HepG2 (cell line): Measurements from ENCODE around the gene SDK1. TPM values are rescaled to one million over a fixed set of nuclear protein-coding genes. Genes with fewer than 3 reads are reported as not detected.
"Not testable (repeated sequence)": the region's sequence is repeated elsewhere in the genome, so short reads cannot be mapped to it uniquely, and the experiment has no call there.

ENCODE experiments used
- ATAC-seq: fragments of 200-7000 bp; cut with Tn5 transposase; 3 replicates; pipeline ENCODE4 v1.9.1; 2020; ENCODE audit warnings: mild to moderate bottlenecking, moderate library complexity
- BruUV-seq: library from RNA; stranded (reverse); fragments of 400-500 nt; replicated peaks from 2 replicates; lab custom pipeline; 2021; lab: Mats Ljungman, UMichigan
- CTCF ChIA-PET: fragments of 300-600 bp; formaldehyde crosslinking; extraction: SDS; loops from one replicate; lab custom pipeline; 2021; ENCODE audit warnings: low total read pairs, inconsistent platforms, low intra/inter-chr PET ratio; lab: Yijun Ruan, JAX
- POLR2A ChIA-PET: fragments of 350-600 bp; sonication (Branson Sonifier 250); formaldehyde crosslinking; loops from one replicate; lab custom pipeline; 2020; ENCODE audit warnings: antibody characterized with exemption, inconsistent platforms; lab: Yijun Ruan, JAX
- DNase-seq: peaks from one replicate; pipeline ENCODE4 v3.0.0-alpha.2; 2015; ENCODE audit warnings: low spot score
- FAIRE-seq: peaks from 3 replicates; lab custom pipeline; 2011; peaks lifted over from hg19 to GRCh38; lab: Jason Lieb, UNC
- H2AFZ ChIP-seq: one replicate; pipeline ENCODE4 v1.6.1; 2011; ENCODE audit warnings: low read length, inconsistent platforms
- H3K27ac ChIP-seq: fragments of 300-600 bp; 3 replicates; pipeline ENCODE4 v1.8.0; 2011; ENCODE audit warnings: mixed run types, mild to moderate bottlenecking, mixed read lengths, low read length, inconsistent platforms; ENCODE audit not compliant: insufficient read depth; ENCODE audit errors: extremely low read length
- H3K27me3 ChIP-seq, 2 experiments: fragments of 200-600 bp in 1 of 2; 2 replicates in 1 of 2; 3 replicates in 1 of 2; pipeline versions ENCODE4 v1.6.0 to v1.8.0; 2011; ENCODE audit warnings: low read length in 2 of 2, mild to moderate bottlenecking in 2 of 2, moderate library complexity in 2 of 2, inconsistent platforms in 1 of 2; ENCODE audit not compliant: insufficient read depth in 2 of 2, control insufficient read depth in 1 of 2
- H3K36me3 ChIP-seq, 2 experiments: fragments of 200-600 bp in 1 of 2; replicated peaks in 1 of 2; 2 replicates in 1 of 2; 3 replicates in 1 of 2; pipeline versions ENCODE4 v1.5.1 to v1.8.0; 2011; ENCODE audit warnings: low read length in 2 of 2, inconsistent platforms in 1 of 2; ENCODE audit not compliant: insufficient read depth in 2 of 2, control insufficient read depth in 1 of 2
- H3K4me1 ChIP-seq: 2 replicates; pipeline ENCODE4 v1.5.1; 2012; ENCODE audit warnings: low read length, inconsistent platforms; ENCODE audit not compliant: insufficient read depth
- H3K4me2 ChIP-seq: 2 replicates; pipeline ENCODE4 v1.6.0; 2011; ENCODE audit warnings: low read depth, low read length, inconsistent platforms
- H3K4me3 ChIP-seq, 3 experiments: fragments of 200-600 bp in 1 of 3; sonication (generic), shearing (Covaris generic) in 1 of 3; replicated peaks in 1 of 3; 2 replicates each; pipeline ENCODE4 v1.5.1; 2011 to 2016; ENCODE audit warnings: low read length in 3 of 3, inconsistent platforms in 2 of 3, low read depth in 2 of 3, mild to moderate bottlenecking in 2 of 3, control low read depth in 1 of 3, mixed read lengths in 1 of 3; ENCODE audit not compliant: insufficient read depth in 1 of 3
- H3K79me2 ChIP-seq: one replicate; pipeline ENCODE4 v1.6.1; 2011; ENCODE audit warnings: low read length, inconsistent platforms; ENCODE audit not compliant: insufficient read depth
- H3K9ac ChIP-seq: 2 replicates; pipeline ENCODE4 v1.6.0; 2011; ENCODE audit warnings: mild to moderate bottlenecking, low read depth, low read length, inconsistent platforms; ENCODE audit not compliant: insufficient read depth
- H3K9me3 ChIP-seq: 2 replicates; pipeline ENCODE4 v1.5.1; 2012; ENCODE audit warnings: mild to moderate bottlenecking, low read length
- H4K20me1 ChIP-seq: 2 replicates; pipeline ENCODE4 v1.6.0; 2011; ENCODE audit warnings: inconsistent platforms, mild to moderate bottlenecking, low read length, moderate library complexity; ENCODE audit not compliant: insufficient read depth
- ARID2 ChIP-seq: sonication (generic); formaldehyde crosslinking; IDR thresholded peaks from 2 replicates; pipeline ENCODE4 v1.8.1; 2022; ENCODE audit warnings: mild to moderate bottlenecking, missing genetic modification reagents, borderline replicate concordance
- DR1 ChIP-seq: sonication (generic); formaldehyde crosslinking; IDR thresholded peaks from 2 replicates; pipeline ENCODE4 v1.8.0; 2021; ENCODE audit warnings: mild to moderate bottlenecking, missing genetic modification reagents, inconsistent platforms
- HNRNPK ChIP-seq: fragments of 200-400 bp; formaldehyde crosslinking; IDR thresholded peaks from 2 replicates; pipeline ENCODE4 v1.6.1; 2018; ENCODE audit warnings: low read length, low read depth, moderate library complexity, mild to moderate bottlenecking; ENCODE audit not compliant: poor library complexity, severe bottlenecking
- SIN3A ChIP-seq: IDR thresholded peaks from 2 replicates; pipeline ENCODE4 v1.6.1; 2011; ENCODE audit warnings: low read depth, mild to moderate bottlenecking, control low read depth, low read length, borderline replicate concordance
- ZBTB20 ChIP-seq: sonication (generic); formaldehyde crosslinking; IDR thresholded peaks from 2 replicates; pipeline ENCODE4 v1.8.1; 2023; ENCODE audit warnings: missing genetic modification reagents, low read depth, mild to moderate bottlenecking, borderline replicate concordance
- ZFP82 ChIP-seq: sonication (generic); formaldehyde crosslinking; IDR thresholded peaks from 2 replicates; pipeline ENCODE4 v1.5.1; 2020; ENCODE audit warnings: mild to moderate bottlenecking, missing genetic modification reagents, borderline replicate concordance
- ZNF33A ChIP-seq: sonication (generic); formaldehyde crosslinking; IDR thresholded peaks from 2 replicates; pipeline ENCODE4 v1.5.1; 2020; ENCODE audit warnings: missing genetic modification reagents, mild to moderate bottlenecking, moderate library complexity, borderline replicate concordance
- ZNF737 ChIP-seq: sonication (generic); formaldehyde crosslinking; IDR thresholded peaks from 2 replicates; pipeline ENCODE4 v1.5.0; 2020; ENCODE audit warnings: missing genetic modification reagents, mild to moderate bottlenecking, borderline replicate concordance
- ZNF781 ChIP-seq: sonication (generic); formaldehyde crosslinking; IDR thresholded peaks from 2 replicates; pipeline ENCODE4 v1.5.1; 2020; ENCODE audit warnings: borderline replicate concordance, mild to moderate bottlenecking, missing genetic modification reagents; ENCODE audit errors: not compliant biosample characterization
- ZSCAN29 ChIP-seq: sonication (generic); formaldehyde crosslinking; conservative IDR thresholded peaks from 2 replicates; pipeline ENCODE4 v1.4.0; 2020; ENCODE audit warnings: mild to moderate bottlenecking, missing genetic modification reagents
- WGBS: methylation state at CpG from one replicate; pipeline ENCODE4 v1.1.6; 2017; ENCODE audit warnings: low lambda C conversion rate; 5-methylcytosine and 5-hydroxymethylcytosine counted together
- in situ Hi-C: cut with HindIII; loops from 2 replicates; pipeline ENCODE4 v1.10.0; 2017; ENCODE audit warnings: low pct_unique_long_range_greater_than_20kb; ENCODE audit not compliant: extremely low pct_ligation_motif_present
- intact Hi-C: fragments of 100-400 bp; cut with micrococcal nuclease; formaldehyde crosslinking; loops from one replicate; pipeline ENCODE4 v1.10.0; 2022; ENCODE audit not compliant: unreplicated experiment
- polyA plus RNA-seq, 8 experiments: library from polyadenylated mRNA; depleted of rRNA in 3 of 8; stranded (reverse) in 7 of 8; unstranded in 1 of 8; fragments of >200 nt; fragmentation: Illumina TruSeq in 4 of 8; extraction: Trizol in 4 of 8; gene quantifications; 2 replicates each; pipeline versions ENCODE4 v1.2.1 to v1.2.3, GENCODE V29; 2011 to 2016; ENCODE audit warnings: low read depth in 4 of 8, missing spikeins in 1 of 8, mixed read lengths in 1 of 8; ENCODE audit not compliant: insufficient read depth in 1 of 8
- total RNA-seq, 5 experiments: library from RNA; depleted of rRNA; stranded (reverse); fragments of >200 nt; fragmentation: Illumina TruSeq; extraction: Trizol; gene quantifications; 2 replicates each; pipeline ENCODE4 v1.2.3, GENCODE V29; 2016; ENCODE audit warnings: low read depth in 1 of 5
- TF ChIP-seq, protein P1 (sequence below): sonication (generic); formaldehyde crosslinking; IDR thresholded peaks from 2 replicates; pipeline ENCODE4 v1.5.0; 2020; ENCODE audit warnings: missing genetic modification reagents, mild to moderate bottlenecking, borderline replicate concordance

Gene SDK1
- total and polyA plus RNA-seq, 2 of the 13 experiments (the other 11 are each of a cell fraction or from before 2014, with no cell fraction given), result 0.35 to 2.4 TPM

GRCh38 chr7:4217126-4217660 is 916.1 kb downstream of the SDK1 start:
- POLR2A ChIA-PET, DNase-seq: not testable (repeated sequence)

DNA sequence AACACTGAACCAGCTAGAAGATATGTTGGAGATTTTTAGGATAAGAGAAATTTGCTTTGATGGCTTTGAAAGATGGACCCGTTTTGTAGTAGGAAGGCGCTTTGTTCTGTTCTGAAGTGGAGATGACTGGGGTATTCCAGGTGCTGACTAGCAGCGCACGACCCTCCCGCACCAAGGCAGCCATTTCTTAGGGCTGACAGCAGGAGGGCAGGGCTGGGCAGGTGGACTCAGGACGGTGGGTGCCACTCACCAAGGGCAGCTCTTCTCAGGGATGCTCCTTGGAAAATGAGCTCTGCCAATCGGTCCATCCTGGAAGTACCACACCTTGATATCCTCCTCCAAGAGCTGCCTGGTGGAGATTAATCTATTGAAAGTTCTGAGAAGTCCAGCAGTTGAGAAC is 917.4 kb downstream of the SDK1 start:
- BruUV-seq, result no TSS peak
- no peak for FAIRE-seq

More at GRCh38 chr7:4217126-4217660, 916.1 kb downstream of the SDK1 start:
- H3K27me3 ChIP-seq, H3K4me3 ChIP-seq, H4K20me1 ChIP-seq, H3K4me1 ChIP-seq, ATAC-seq, H3K27ac ChIP-seq, H2AFZ ChIP-seq, H3K9me3 ChIP-seq, H3K79me2 ChIP-seq, H3K4me2 ChIP-seq, in situ Hi-C loops, BruUV-seq, H3K9ac ChIP-seq, intact Hi-C loops, CTCF ChIA-PET, FAIRE-seq, H3K36me3 ChIP-seq: not testable (repeated sequence)
- 87% methylated on average over 9 of the region's 29 CpGs for WGBS

DNA sequence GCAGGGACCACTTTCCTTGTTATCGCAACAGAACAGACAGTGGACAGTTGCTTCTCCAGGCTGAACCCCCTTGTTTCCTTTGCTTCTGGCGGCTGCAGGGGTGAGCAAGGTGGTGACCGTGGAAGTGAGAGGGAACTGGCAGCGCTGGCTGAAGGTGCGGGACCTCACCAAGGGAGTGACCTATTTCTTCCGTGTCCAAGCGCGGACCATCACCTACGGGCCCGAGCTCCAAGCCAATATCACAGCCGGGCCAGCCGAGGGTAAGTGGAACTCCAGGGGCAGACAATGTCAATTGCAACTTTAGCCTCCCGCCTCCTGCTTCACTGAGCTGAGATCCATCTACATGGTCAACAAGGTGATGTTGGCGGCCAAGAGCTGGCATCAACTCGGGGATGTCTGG is 919.0 kb downstream of the SDK1 start:
- ChIA-PET CTCF (no interaction called here), POLR2A (no interaction called here)
- H3K9me3 ChIP-seq, result no peaks in the 10 kb centered on the region
- FAIRE-seq (no peak), ATAC-seq (no peak), DNase-seq (no peak)
- intact Hi-C loops (no loop called here), in situ Hi-C loops (loop anchor here (10.0 kb wide), 1 partner anchor 255 kb away; no protein-coding TSS in a partner anchor)
- no peaks in the 10 kb centered on the region for H3K36me3 ChIP-seq
- no peaks in the 10 kb centered on the region for H3K4me1 ChIP-seq
- H2AFZ ChIP-seq, result no peak overlapping the region
- BruUV-seq, result no TSS peak
- H3K27ac ChIP-seq, result no peak overlapping the region
- WGBS, result 92% methylated on average over 15 of the region's 15 CpGs
- H3K4me3 ChIP-seq, result no peak overlapping the region
- no peak overlapping the region for H3K9ac ChIP-seq
- H3K27me3 ChIP-seq, result no peaks in the 10 kb centered on the region
- no peaks in the 10 kb centered on the region for H3K79me2 ChIP-seq
- H3K4me2 ChIP-seq, result no peak overlapping the region
- no peaks in the 10 kb centered on the region for H4K20me1 ChIP-seq
- TF ChIP-seq ZSCAN29 (CRISPR knock-in tag) (no peak), SIN3A (no peak), ZNF33A (no peak), ZBTB20 (CRISPR knock-in tag) (no peak), DR1 (CRISPR knock-in tag) (no peak), ARID2 (CRISPR knock-in tag) (no peak), ZNF781 (no peak), HNRNPK (no peak), ZNF737 (CRISPR knock-in tag) (no peak)
- TF ChIP-seq, protein P1, sequence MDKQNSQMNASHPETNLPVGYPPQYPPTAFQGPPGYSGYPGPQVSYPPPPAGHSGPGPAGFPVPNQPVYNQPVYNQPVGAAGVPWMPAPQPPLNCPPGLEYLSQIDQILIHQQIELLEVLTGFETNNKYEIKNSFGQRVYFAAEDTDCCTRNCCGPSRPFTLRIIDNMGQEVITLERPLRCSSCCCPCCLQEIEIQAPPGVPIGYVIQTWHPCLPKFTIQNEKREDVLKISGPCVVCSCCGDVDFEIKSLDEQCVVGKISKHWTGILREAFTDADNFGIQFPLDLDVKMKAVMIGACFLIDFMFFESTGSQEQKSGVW (CRISPR knock-in tag), result no peak

More for the DNA sequence above, 917.4 kb downstream of the SDK1 start:
- H3K27me3 ChIP-seq, result no peaks in the 10 kb centered on the region
- ChIA-PET CTCF (no interaction called here), POLR2A (no interaction called here)
- no peaks in the 10 kb centered on the region for H3K36me3 ChIP-seq
- no peaks in the 10 kb centered on the region for H3K4me1 ChIP-seq
- no peak overlapping the region for H3K9ac ChIP-seq
- TF ChIP-seq ZFP82 (CRISPR knock-in tag), result no peak
- no peak overlapping the region for H2AFZ ChIP-seq
- DNase-seq, result no peak
- 83% methylated on average over 3 of the region's 7 CpGs for WGBS
- intact Hi-C loops (no loop called here), in situ Hi-C loops (no loop called here)
- H3K79me2 ChIP-seq, result no peaks in the 10 kb centered on the region
- H3K4me3 ChIP-seq, result no peak overlapping the region
- no peaks in the 10 kb centered on the region for H4K20me1 ChIP-seq
- no peak overlapping the region for H3K4me2 ChIP-seq
- ATAC-seq, result no peak
- H3K9me3 ChIP-seq, result no peaks in the 10 kb centered on the region
- H3K27ac ChIP-seq, result no peak overlapping the region
